K562 (cell line): ENCODE data around the gene CNPPD1. TPM values are rescaled to one million over a fixed set of nuclear protein-coding genes. Genes with fewer than 3 reads are reported as not detected.

Experiments
- ATAC-seq: fragments of 200-7000 bp; cut with Tn5 transposase; 3 replicates; pipeline ENCODE4 v1.9.1; 2020; ENCODE audit warnings: moderate library complexity
- BruUV-seq: library from RNA; stranded (reverse); fragments of 400-500 nt; replicated peaks from 2 replicates; lab custom pipeline; 2021; lab: Mats Ljungman, UMichigan
- CTCF ChIA-PET: fragments of 300-600 bp; formaldehyde crosslinking; extraction: SDS; loops from one replicate; lab custom pipeline; 2021; ENCODE audit warnings: low intra/inter-chr PET ratio; lab: Yijun Ruan, JAX
- POLR2A ChIA-PET: fragments of 300-600, 350-650 bp; sonication (Branson Sonifier 250); formaldehyde crosslinking; extraction: SDS; loops from one replicate; lab custom pipeline; 2021; ENCODE audit warnings: antibody characterized with exemption, inconsistent platforms; lab: Yijun Ruan, JAX
- DNase-seq, 4 experiments: peaks; one replicate each; pipeline versions ENCODE4 v3.0.0 to v3.0.0-alpha.2; 2011 to 2018; ENCODE audit warnings: low spot score in 3 of 4, mixed read lengths in 3 of 4; ENCODE audit errors: extremely low read depth in 1 of 4
- FAIRE-seq: peaks from 2 replicates; lab custom pipeline; 2011; peaks lifted over from hg19 to GRCh38; lab: Jason Lieb, UNC
- H2AFZ ChIP-seq: 2 replicates; pipeline ENCODE4 v1.6.0; 2011; ENCODE audit warnings: low read depth, low read length, control low read depth, inconsistent platforms
- H3K27ac ChIP-seq: fragments of 200-600 bp; 3 replicates; pipeline ENCODE4 v1.8.0; 2011; ENCODE audit warnings: low read depth, mild to moderate bottlenecking, control low read depth, inconsistent platforms, low read length, moderate library complexity, mixed read lengths; ENCODE audit errors: extremely low read depth
- H3K27me3 ChIP-seq, 2 experiments: fragments of 300-600 bp in 1 of 2; 2 replicates in 1 of 2; 3 replicates in 1 of 2; pipeline versions ENCODE4 v1.6.0 to v1.8.0; 2011; ENCODE audit warnings: inconsistent platforms in 2 of 2, low read length in 2 of 2, mild to moderate bottlenecking in 1 of 2, mixed read lengths in 1 of 2, moderate library complexity in 1 of 2; ENCODE audit not compliant: control insufficient read depth in 2 of 2, insufficient read depth in 2 of 2
- H3K36me3 ChIP-seq: fragments of 300-600 bp; 3 replicates; pipeline ENCODE4 v1.8.0; 2011; ENCODE audit warnings: mild to moderate bottlenecking, low read length, inconsistent platforms; ENCODE audit not compliant: control insufficient read depth, insufficient read depth
- H3K4me1 ChIP-seq, 2 experiments: fragments of 200-600 bp in 1 of 2; replicated peaks in 1 of 2; 2 replicates in 1 of 2; 3 replicates in 1 of 2; pipeline versions ENCODE4 v1.5.1 to v1.8.0; 2011; ENCODE audit warnings: inconsistent platforms in 2 of 2, low read length in 2 of 2, mild to moderate bottlenecking in 1 of 2, mixed read lengths in 1 of 2, moderate library complexity in 1 of 2; ENCODE audit not compliant: control insufficient read depth in 2 of 2, insufficient read depth in 2 of 2
- H3K4me2 ChIP-seq: 2 replicates; pipeline ENCODE4 v1.6.1; 2011; ENCODE audit warnings: low read length, control low read depth, inconsistent platforms, mixed read lengths; ENCODE audit not compliant: insufficient read depth
- H3K4me3 ChIP-seq: fragments of 200-600 bp; sonication (generic), shearing (Covaris generic); 2 replicates; pipeline ENCODE4 v1.5.1; 2016; ENCODE audit warnings: control low read depth, inconsistent platforms
- H3K79me2 ChIP-seq: fragments of 200-600 bp; 3 replicates; pipeline ENCODE4 v1.8.0; 2011; ENCODE audit warnings: low read length, inconsistent platforms; ENCODE audit not compliant: control insufficient read depth, insufficient read depth
- H3K9ac ChIP-seq, 2 experiments: 2 replicates each; pipeline versions ENCODE4 v1.6.0 to v1.6.1; 2011; ENCODE audit warnings: low read depth in 2 of 2, low read length in 2 of 2, control low read depth in 1 of 2, inconsistent platforms in 1 of 2, mild to moderate bottlenecking in 1 of 2, mixed read lengths in 1 of 2; ENCODE audit not compliant: insufficient read depth in 1 of 2
- H3K9me1 ChIP-seq: one replicate; pipeline ENCODE4 v1.6.0; 2011; ENCODE audit warnings: inconsistent platforms, mild to moderate bottlenecking, low read length, moderate library complexity; ENCODE audit not compliant: control insufficient read depth, insufficient read depth
- H3K9me3 ChIP-seq: replicated peaks from 2 replicates; pipeline ENCODE4 v1.5.1; 2011; ENCODE audit warnings: low read depth, low read length, inconsistent platforms; ENCODE audit not compliant: control insufficient read depth, insufficient read depth
- H4K20me1 ChIP-seq: replicated peaks from 2 replicates; pipeline ENCODE4 v1.6.1; 2011; ENCODE audit warnings: low read length, inconsistent platforms, mixed read lengths; ENCODE audit not compliant: control insufficient read depth, insufficient read depth
- POLR2G ChIP-seq: fragments of 200-400 bp; formaldehyde crosslinking; IDR thresholded peaks from 2 replicates; pipeline ENCODE4 v1.6.1; 2017; ENCODE audit warnings: low read depth, mild to moderate bottlenecking, antibody characterized with exemption, low read length, moderate library complexity
- RBFOX2 ChIP-seq: fragments of 200-400 bp; formaldehyde crosslinking; IDR thresholded peaks from 2 replicates; pipeline ENCODE4 v1.6.1; 2017; ENCODE audit warnings: low read depth, mild to moderate bottlenecking, low read length, moderate library complexity
- SOX6 ChIP-seq: fragments of 450-650 bp; IDR thresholded peaks from 2 replicates; pipeline ENCODE4 v1.6.1; 2014; ENCODE audit warnings: mild to moderate bottlenecking
- WGBS: fragments of 100-300 bp; shearing (Covaris generic); methylation state at CpG from one replicate; pipeline ENCODE4 v1.1.6; 2016; ENCODE audit warnings: low coverage, mixed read lengths; ENCODE audit not compliant: insufficient coverage; ENCODE audit errors: missing lambda C conversion rate; 5-methylcytosine and 5-hydroxymethylcytosine counted together
- in situ Hi-C: fragments of 300-500 bp; cut with MboI; formaldehyde crosslinking; loops from 4 replicates; pipeline ENCODE4 v1.15.0; 2018; ENCODE audit warnings: inconsistent platforms, mixed read lengths
- intact Hi-C: fragments of 100-400 bp; cut with micrococcal nuclease; formaldehyde crosslinking; loops from 2 replicates; pipeline ENCODE4 v1.14.2; 2022
- polyA plus RNA-seq, 8 experiments: library from polyadenylated mRNA; depleted of rRNA in 4 of 8; stranded (reverse) in 5 of 8; unstranded in 3 of 8; fragments of >200 nt; fragmentation: Nextera tagmentation in 2 of 8; fragmentation: Illumina TruSeq in 1 of 8; extraction: Ambion mirVana in 2 of 8; extraction: Trizol in 1 of 8; gene quantifications; 2 replicates each; pipeline versions ENCODE4 v1.2.1 to v1.2.3, GENCODE V29; 2011 to 2014; ENCODE audit warnings: inconsistent platforms in 1 of 8, missing spikeins in 1 of 8
- total RNA-seq, 7 experiments: library from RNA; depleted of rRNA in 6 of 7; stranded (reverse); fragments of >200 nt in 6 of 7; fragmentation: Illumina TruSeq in 2 of 7; extraction: Trizol in 2 of 7; gene quantifications; 2 replicates each; pipeline versions ENCODE4 v1.2.1 to v1.2.3, GENCODE V29; 2011 to 2021; ENCODE audit warnings: low replicate concordance in 1 of 7

Gene CNPPD1
- total and polyA plus RNA-seq, 9 of the 15 experiments (the other 6 are each of a cell fraction or from before 2014, with no cell fraction given) = 9.9 to 53.5 (median 27.0) TPM

DNA sequence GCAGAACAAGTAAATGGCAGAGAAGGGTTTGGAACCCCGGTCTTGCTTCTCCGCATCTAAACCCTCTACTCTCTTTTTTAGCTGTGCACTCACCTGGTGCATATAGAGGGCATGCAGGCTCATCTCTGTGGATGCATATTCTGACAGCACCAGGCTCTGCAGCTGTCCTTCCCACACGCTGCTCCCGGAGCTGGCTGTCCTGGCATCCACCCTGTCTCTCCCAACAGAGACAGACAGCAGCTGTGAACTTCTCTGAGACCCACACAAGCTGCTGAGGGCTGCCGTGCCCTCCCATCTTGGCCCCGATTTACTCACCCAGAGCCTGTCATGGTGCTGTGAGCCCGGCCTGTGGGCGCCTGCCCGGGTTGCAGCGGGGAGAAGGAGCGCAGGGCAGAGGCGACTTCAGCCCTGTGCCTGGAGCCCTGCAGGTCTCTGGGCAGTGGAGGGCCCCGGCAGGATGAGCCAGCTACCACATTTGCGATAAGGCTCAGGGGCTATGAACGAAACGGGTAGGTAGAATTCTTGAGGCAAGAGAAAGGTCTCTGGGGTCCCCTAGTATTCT is 45.3 kb upstream of the CNPPD1 start:
- Histone ChIP-seq H3K27ac (no peak overlapping the region), H3K4me1 (peaks cover 6 to 39% of the 10 kb centered on the region in 2 experiments; a peak in 4 of 5 replicates), H2AFZ (no peak overlapping the region), H3K4me3 (no peak overlapping the region), H3K4me2 (no peak overlapping the region), H3K27me3 (no peaks in the 10 kb centered on the region), H3K79me2 (peaks cover 22% of the 10 kb centered on the region)
- ATAC-seq (no peak), FAIRE-seq (no peak), DNase-seq (no peak)
- CTCF ChIA-PET = no interaction called here
- intact Hi-C loops = no loop called here
- TF ChIP-seq POLR2G (peak; percentile 54; the same call in 1 of the 2 replicates), SOX6 (no peak), RBFOX2 (peak; percentile 49)
- TF ChIP-seq, all 486 proteins: peak for 2
- Histone ChIP-seq H3K9me1 (no peaks in the 10 kb centered on the region), H3K36me3 (peaks cover 73% of the 10 kb centered on the region), H3K9ac (no peak overlapping the region; a peak in 1 of 4 replicates), H3K9me3 (no peaks in the 10 kb centered on the region), H4K20me1 (0 out of 2 replicates have a peak, but pooled peaks cover 2% of the 10 kb centered on the region)
- in situ Hi-C loops = no loop called here
- POLR2A ChIA-PET = interaction anchor here (0.7 to 1.4 kb wide), 3 partner anchors 8 to 33 kb away, joined by 3 read pairs; partner anchors contain the start of genes ANKZF1 and ATG9A
- WGBS = 90% methylated on average over 10 of the region's 16 CpGs
- BruUV-seq = no TSS peak
